Head of caudate nucleus (tissue), 42 donors: Measurements from ENCODE around the gene UBE2J1.

ENCODE experiments used
- DNase-seq, 42 donors: peaks; one replicate each; pipeline versions ENCODE4 v3.0.0 to v3.0.0-alpha.2; 2020 to 2021; ENCODE audit warnings: mixed read lengths in 7 of 42
- intact Hi-C: fragments of 100-400 bp; cut with DNase I; formaldehyde crosslinking; loops from one replicate; pipeline ENCODE4 v1.15.0; 2022

UBE2J1 gene

GRCh38 chr6:89371849-89372505 is 19.5 kb upstream of the UBE2J1 start:
- DNase-seq, result peak; percentile 70 to 95 (median 88)
- intact Hi-C loops, result no loop called here

GRCh38 chr6:89368999-89369398 is 16.5 kb upstream of the UBE2J1 start:
- peak in 35 of 42 donors; percentile 19 to 82 (median 50) for DNase-seq

GRCh38 chr6:89368107-89368506 is 15.6 kb upstream of the UBE2J1 start:
- intact Hi-C loops, result no loop called here
- DNase-seq, result peak; percentile 19 to 92 (median 74)

More at GRCh38 chr6:89368999-89369398, 16.5 kb upstream of the UBE2J1 start:
- intact Hi-C loops, result no loop called here

GRCh38 chr6:89364586-89364985 is 12.1 kb upstream of the UBE2J1 start:
- DNase-seq, result no peak
- intact Hi-C loops, result no loop called here

GRCh38 chr6:89361171-89361570 is 8.6 kb upstream of the UBE2J1 start:
- no peak for DNase-seq
- intact Hi-C loops, result no loop called here

DNA sequence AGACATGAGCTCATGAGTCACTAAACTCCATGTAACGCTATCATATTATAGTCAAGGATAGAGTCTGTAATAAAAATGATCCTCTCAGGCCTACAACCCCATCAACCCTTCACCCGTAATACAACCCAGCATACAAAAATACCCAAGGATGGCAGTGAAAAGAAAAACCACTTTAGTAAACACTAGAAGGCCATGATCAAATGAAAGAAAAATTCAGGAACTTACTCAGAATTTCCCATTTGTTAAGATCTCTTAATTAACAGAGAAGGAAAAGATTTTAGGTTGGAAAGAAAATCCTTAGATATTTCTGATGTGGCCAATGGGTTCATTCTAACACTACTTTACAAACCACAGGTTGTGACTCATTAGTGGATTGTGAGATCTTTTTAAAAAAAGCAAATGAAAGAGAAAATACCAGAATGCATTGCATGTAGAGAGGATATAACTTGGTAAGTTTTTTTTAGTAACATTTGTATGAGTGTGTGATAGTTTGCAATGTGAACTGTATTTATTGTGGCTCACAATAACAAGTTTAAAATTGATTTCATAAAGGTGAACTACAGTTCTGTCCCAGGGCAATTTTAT is 8.0 kb upstream of the UBE2J1 start:
- intact Hi-C loops, result no loop called here
- no peak for DNase-seq

GRCh38 chr6:89359561-89359960 is 7.0 kb upstream of the UBE2J1 start:
- intact Hi-C loops, result no loop called here

DNA sequence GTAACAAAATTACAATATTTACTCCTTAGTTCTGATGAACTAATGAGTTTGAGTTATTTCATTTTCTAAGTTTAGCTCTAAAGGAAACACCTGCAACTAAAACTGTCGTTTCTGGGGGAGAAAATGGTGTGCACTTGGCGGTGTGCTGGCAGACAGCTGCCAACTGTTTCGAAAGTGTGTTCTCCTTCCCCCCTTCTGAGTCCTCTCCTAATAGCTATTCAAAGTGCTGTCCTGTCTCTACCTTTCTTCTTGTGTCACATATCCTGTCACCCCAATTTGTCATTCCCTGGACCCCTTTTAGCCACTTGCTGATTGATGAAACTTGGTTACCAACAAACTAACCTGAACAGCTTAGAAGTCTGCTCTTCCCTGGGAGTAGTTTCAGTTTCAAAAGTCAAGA is 4.9 kb upstream of the UBE2J1 start:
- no peak for DNase-seq
- intact Hi-C loops, result no loop called here

More at GRCh38 chr6:89359561-89359960, 7.0 kb upstream of the UBE2J1 start:
- DNase-seq, result no peak

DNA sequence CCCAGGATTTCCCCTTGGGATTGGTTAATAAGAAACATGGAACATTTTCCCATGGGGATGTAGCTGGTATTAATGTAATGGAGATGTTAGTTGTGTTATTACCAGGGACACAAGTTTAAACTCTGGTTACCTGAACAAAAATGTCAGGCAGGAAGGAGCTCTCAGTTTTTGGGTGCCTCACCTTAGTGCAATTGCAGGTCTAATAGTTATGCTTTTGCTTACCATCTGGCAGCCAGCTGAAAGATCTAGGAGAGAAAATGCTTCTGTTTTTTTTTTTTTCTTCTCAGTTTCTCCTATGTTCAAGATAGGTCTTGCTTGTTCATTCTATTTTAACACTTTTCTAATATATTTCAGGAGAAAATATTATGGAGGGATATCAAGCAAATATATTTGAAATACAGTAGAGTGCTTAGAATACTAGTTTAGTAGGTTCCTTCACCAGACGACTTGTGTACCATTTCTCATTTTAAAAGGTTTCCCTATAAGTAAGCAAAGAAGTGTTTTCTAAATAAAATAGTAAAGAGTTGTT is 4.2 kb upstream of the UBE2J1 start:
- intact Hi-C loops, result no loop called here
- DNase-seq, result no peak

DNA sequence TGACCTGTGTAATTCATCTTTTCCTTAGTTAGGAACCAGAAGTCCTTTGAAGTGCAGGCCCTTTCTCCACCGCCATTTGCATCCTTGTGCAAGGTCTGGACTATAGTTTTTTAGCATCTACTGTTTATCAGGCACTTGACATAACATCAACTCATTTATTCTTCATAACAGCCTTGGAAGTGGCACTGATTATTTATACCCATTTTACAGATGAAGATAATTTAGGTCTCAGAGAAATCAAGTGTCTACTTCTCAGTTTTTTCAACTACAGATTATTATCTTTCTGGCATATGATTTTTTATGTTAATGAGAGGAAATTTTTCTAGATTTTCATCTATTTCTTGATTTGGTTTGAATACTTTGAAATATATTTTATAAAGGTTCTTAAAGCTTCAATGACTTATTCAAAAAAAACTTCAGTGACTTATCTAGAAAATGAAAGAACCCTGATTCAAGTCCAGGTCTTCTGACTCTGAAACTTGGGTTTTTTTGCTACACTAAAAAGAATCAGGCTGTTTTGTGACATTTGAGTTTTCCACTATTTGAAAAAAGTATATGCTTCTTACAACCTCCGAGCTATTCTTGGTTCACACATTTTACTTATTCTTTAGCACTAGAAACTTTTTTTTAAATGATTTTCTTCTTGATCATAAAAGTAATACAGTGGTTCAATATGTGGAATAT is 3.1 kb upstream of the UBE2J1 start:
- intact Hi-C loops, result no loop called here
- DNase-seq, result no peak

DNA sequence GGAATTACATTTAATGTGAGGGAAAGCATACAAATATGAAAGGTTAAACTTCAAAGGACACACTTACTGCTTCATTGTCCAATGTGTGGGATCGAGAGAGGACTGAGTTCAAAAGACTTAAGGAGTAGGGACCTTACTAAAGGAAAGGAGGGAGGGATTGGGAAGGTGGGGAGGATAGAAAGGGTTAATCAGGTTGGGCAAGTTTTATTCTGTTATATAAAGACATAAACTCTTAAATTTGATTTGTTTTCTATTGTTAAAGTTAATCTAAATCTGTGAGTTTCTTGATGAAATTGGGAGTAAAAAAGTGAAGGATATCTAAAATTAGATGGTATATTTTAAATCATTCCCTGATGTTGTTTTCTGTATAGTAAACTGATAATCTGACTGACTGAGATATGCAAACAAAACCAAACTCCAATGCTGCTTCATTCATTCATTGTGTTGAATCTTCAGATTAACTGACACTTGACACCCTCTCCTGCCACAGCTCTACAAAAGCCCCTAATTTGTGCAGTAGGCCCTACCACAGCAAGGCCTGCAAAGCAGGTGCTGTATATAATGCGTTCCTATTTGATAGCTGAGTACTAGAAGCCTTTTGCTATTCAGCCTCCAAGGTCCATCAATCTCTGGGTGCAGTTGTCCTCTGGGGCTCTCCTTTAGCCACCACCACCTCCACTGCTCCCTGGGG is 1.3 kb upstream of the UBE2J1 start:
- no peak for DNase-seq
- intact Hi-C loops, result no loop called here

DNA sequence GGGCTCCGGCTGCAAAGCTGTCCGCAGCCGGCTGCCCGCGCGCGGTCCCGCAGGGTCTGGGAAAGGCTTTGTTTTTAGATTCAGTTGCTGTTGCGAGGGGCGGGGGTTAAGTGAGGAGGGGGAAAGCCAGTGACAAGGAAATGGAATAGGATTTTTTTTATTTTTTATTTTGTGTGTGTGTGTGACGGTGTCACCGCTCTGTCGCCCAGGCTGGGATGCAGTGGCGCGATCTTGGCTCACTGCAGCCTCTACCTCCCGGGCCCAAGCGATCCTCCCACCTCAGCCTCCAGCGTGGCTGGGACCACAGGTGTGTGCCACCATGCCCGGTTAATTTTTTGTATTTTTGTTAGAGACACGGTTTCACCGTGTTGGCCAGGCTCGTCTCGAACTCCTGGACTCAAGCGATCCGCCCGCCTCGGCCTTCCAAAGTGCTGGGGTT is 615 bp upstream of the UBE2J1 start:
- intact Hi-C loops, result no loop called here

GRCh38 chr6:89351671-89352277 is 748 bp downstream of the UBE2J1 start:
- intact Hi-C loops, result no loop called here
- no peak for DNase-seq

More for the DNA sequence above, 615 bp upstream of the UBE2J1 start:
- DNase-seq, result peak in 2 of 42 donors; percentile 2 to 9

DNA sequence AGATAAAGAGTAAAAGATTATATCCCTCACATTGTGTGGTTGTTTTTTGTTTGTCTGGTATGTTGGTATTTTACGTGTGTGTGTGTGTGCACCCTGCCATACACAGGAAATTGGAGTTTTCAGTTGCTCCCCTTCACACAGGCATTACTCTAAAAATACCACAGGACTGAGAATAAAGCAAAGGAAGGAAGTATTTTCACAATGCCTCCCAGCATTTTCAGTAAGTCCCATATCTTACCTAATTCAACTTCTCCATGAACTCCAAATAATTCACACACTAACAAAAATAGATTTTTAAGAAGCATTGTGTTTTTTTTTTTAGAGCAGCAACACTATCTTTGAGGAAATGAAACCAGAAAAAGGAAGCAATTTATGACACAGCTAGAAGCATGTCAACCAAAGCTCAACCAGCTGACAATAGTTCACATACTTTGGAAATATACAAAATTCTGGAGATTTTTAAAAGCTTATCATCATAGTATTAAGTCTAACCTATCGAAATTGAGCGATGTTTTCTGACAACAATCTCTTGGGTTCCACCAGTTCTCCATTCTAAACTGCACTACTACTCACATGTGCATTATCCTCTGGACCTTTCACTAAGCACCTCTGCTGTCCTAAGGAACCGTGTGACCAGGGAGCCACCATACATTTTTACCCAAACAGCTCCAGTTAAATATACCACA is 2.1 kb downstream of the UBE2J1 start:
- no peak for DNase-seq
- intact Hi-C loops, result no loop called here

DNA sequence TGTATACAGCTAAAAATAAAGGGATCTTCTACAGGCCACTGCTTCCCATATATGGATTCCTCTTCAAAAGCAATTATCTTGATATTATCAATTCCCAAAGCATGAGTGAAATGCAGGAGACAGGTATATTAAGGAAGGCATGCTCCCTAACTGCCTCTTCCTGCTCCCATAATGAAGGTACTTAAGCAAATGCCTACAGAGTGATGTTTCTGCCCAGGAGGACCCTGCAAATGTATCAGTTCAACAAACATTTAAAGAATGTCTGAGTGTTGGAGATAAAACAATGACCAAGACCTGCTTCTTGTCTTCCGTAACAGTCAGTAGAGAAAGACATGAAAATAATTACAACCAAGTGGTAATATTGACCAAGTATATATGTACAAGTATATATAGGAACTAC is 4.2 kb downstream of the UBE2J1 start:
- intact Hi-C loops, result no loop called here
- no peak for DNase-seq

- no peak for DNase-seq
- intact Hi-C loops, result no loop called here
These were observed 4.7 kb downstream of the UBE2J1 start for GRCh38 chr6:89347825-89348224.

GRCh38 chr6:89346433-89346832 is 6.1 kb downstream of the UBE2J1 start:
- DNase-seq, result no peak
- intact Hi-C loops, result no loop called here

- intact Hi-C loops, result no loop called here
These were observed 13.0 kb downstream of the UBE2J1 start for GRCh38 chr6:89339565-89339964.

GRCh38 chr6:89335164-89335563 is 17.4 kb downstream of the UBE2J1 start:
- intact Hi-C loops, result no loop called here
- DNase-seq, result no peak

More at GRCh38 chr6:89339565-89339964, 13.0 kb downstream of the UBE2J1 start:
- no peak for DNase-seq
